Activated naive CD4-positive, alpha-beta T cell treated with anti-CD3 and anti-CD28 coated beads for 36 hours (primary cell): ENCODE data around the gene UNC50. TPM values are rescaled to one million over a fixed set of nuclear protein-coding genes. Genes with fewer than 3 reads are reported as not detected.

Source experiments
- CTCF ChIA-PET: fragments of 350-600 bp; sonication (Branson Sonifier 250); formaldehyde crosslinking; loops from one replicate; lab custom pipeline; 2021; ENCODE audit warnings: antibody characterized with exemption; lab: Charles Lee
- DNase-seq: peaks from one replicate; pipeline ENCODE4 v3.0.0-alpha.2; 2020
- H3K27ac Mint-ChIP-seq: one replicate; pipeline ENCODE4 v1.8.0; 2021; ENCODE audit warnings: mild to moderate bottlenecking, mixed read lengths
- H3K27me3 Mint-ChIP-seq: one replicate; pipeline ENCODE4 v1.8.0; 2021; ENCODE audit warnings: low read depth, mixed read lengths
- H3K36me3 Mint-ChIP-seq: one replicate; pipeline ENCODE4 v1.8.0; 2021; ENCODE audit warnings: low read depth, mixed read lengths
- H3K4me1 Mint-ChIP-seq: one replicate; pipeline ENCODE4 v1.8.0; 2021; ENCODE audit warnings: low read depth, mixed read lengths
- H3K4me3 Mint-ChIP-seq: one replicate; pipeline ENCODE4 v1.8.0; 2021; ENCODE audit warnings: mild to moderate bottlenecking, moderate library complexity, mixed read lengths
- H3K9me3 Mint-ChIP-seq: one replicate; pipeline ENCODE4 v1.8.0; 2021; ENCODE audit warnings: mixed read lengths
- intact Hi-C: fragments of 100-400 bp; cut with micrococcal nuclease; formaldehyde crosslinking; loops from one replicate; pipeline ENCODE4 v1.15.1; 2023
- total RNA-seq, 2 experiments: library from RNA; stranded (reverse); gene quantifications; one replicate each; pipeline ENCODE4 v1.2.3, GENCODE V29; 2021

UNC50 gene
- 10 to 100 TPM; 23.0 to 24.1 TPM for total RNA-seq

- peaks cover 60% of the 10 kb centered on the region for H3K4me1 Mint-ChIP-seq
- H3K9me3 Mint-ChIP-seq, result no peaks in the 10 kb centered on the region
- intact Hi-C loops, result loop anchor here (1.0 to 10.0 kb wide), 3 partner anchors 162 to 729 kb away; partner anchors contain the start of genes EIF5B, LIPT1, TSGA10 and TXNDC9
- H3K27ac Mint-ChIP-seq, result peak within 1 kb of the TSS; percentile 93
- peaks cover 28% of the 10 kb centered on the region for H3K36me3 Mint-ChIP-seq
- H3K4me3 Mint-ChIP-seq, result peak within 1 kb of the TSS; percentile 89
- no peaks in the 10 kb centered on the region for H3K27me3 Mint-ChIP-seq
- peak; percentile 90 for DNase-seq
- CTCF ChIA-PET, result interaction anchor here (1.0 to 1.4 kb wide), 3 partner anchors 10 to 459 kb away, joined by 3 to 5 read pairs (median 3); no protein-coding TSS in a partner anchor
Observed at GRCh38 chr2:98608116-98608961, at the start of gene UNC50, which contains the start of gene COA5. Gene UNC50, plus strand, starts transcription at chr2:98608589. Its CDS starts 1,171 bp downstream, at chr2:98609760. Gene COA5, minus strand, starts transcription at chr2:98608512. Its CDS starts 107 bp downstream, at chr2:98608405.

GRCh38 chr2:98558852-98559530, 49.4 kb upstream of the UNC50 start:
- CTCF ChIA-PET, result interaction anchor here (1.1 to 2.8 kb wide), 3 partner anchors 10 to 146 kb away, joined by 3 to 19 read pairs (median 3); no protein-coding TSS in a partner anchor

GRCh38 chr2:98559581-98559980, 48.8 kb upstream of the UNC50 start:
- CTCF ChIA-PET, result interaction anchor here (1.1 to 2.8 kb wide), 3 partner anchors 10 to 146 kb away, joined by 3 to 19 read pairs (median 3); no protein-coding TSS in a partner anchor
- Mint-ChIP-seq H3K4me3 (no peak overlapping the region), H3K4me1 (peaks cover 14% of the 10 kb centered on the region), H3K27ac (no peak overlapping the region), H3K36me3 (peaks cover 10% of the 10 kb centered on the region), H3K9me3 (no peaks in the 10 kb centered on the region), H3K27me3 (no peaks in the 10 kb centered on the region)
- intact Hi-C loops, result no loop called here
- DNase-seq, result no peak

More at GRCh38 chr2:98558852-98559530, 49.4 kb upstream of the UNC50 start:
- peaks cover 14% of the 10 kb centered on the region for H3K4me1 Mint-ChIP-seq
- DNase-seq, result no peak
- no peak overlapping the region for H3K4me3 Mint-ChIP-seq
- no peak overlapping the region for H3K27ac Mint-ChIP-seq
- intact Hi-C loops, result no loop called here
- no peaks in the 10 kb centered on the region for H3K27me3 Mint-ChIP-seq
- H3K36me3 Mint-ChIP-seq, result peaks cover 10% of the 10 kb centered on the region
- no peaks in the 10 kb centered on the region for H3K9me3 Mint-ChIP-seq

- H3K4me1 Mint-ChIP-seq, result peaks cover 8% of the 10 kb centered on the region
- H3K9me3 Mint-ChIP-seq, result no peaks in the 10 kb centered on the region
- no peaks in the 10 kb centered on the region for H3K27me3 Mint-ChIP-seq
- peak overlapping the region; percentile 20 for H3K27ac Mint-ChIP-seq
- peaks cover 7% of the 10 kb centered on the region for H3K36me3 Mint-ChIP-seq
- intact Hi-C loops, result no loop called here
- CTCF ChIA-PET, result interaction anchor here (0.8 to 2.8 kb wide), 4 partner anchors 9 to 150 kb away, joined by 3 to 19 read pairs (median 4); no protein-coding TSS in a partner anchor
- DNase-seq, result no peak
- no peak overlapping the region for H3K4me3 Mint-ChIP-seq
Observed at GRCh38 chr2:98560256-98560771, 48.1 kb upstream of the UNC50 start.

- Mint-ChIP-seq H3K4me3 (no peak overlapping the region), H3K4me1 (peaks cover 7% of the 10 kb centered on the region), H3K27me3 (no peaks in the 10 kb centered on the region), H3K27ac (no peak overlapping the region), H3K36me3 (peaks cover 7% of the 10 kb centered on the region), H3K9me3 (no peaks in the 10 kb centered on the region)
- intact Hi-C loops, result no loop called here
- CTCF ChIA-PET, result interaction anchor here (0.5 to 2.8 kb wide), 3 partner anchors 8 to 276 kb away, joined by 4 to 19 read pairs (median 4); no protein-coding TSS in a partner anchor
- no peak for DNase-seq
Observed at GRCh38 chr2:98561018-98561417, 47.4 kb upstream of the UNC50 start.

- H3K4me1 Mint-ChIP-seq, result no peaks in the 10 kb centered on the region
- intact Hi-C loops, result no loop called here
- no peaks in the 10 kb centered on the region for H3K27me3 Mint-ChIP-seq
- H3K36me3 Mint-ChIP-seq, result peaks cover 7% of the 10 kb centered on the region
- no peak for DNase-seq
- H3K27ac Mint-ChIP-seq, result no peak overlapping the region
- no peaks in the 10 kb centered on the region for H3K9me3 Mint-ChIP-seq
- no peak overlapping the region for H3K4me3 Mint-ChIP-seq
- CTCF ChIA-PET, result interaction anchor here (0.6 to 2.8 kb wide), 2 partner anchors 7 to 553 kb away, joined by 4 to 19 read pairs; no protein-coding TSS in a partner anchor
Observed at GRCh38 chr2:98561902-98562695, 46.3 kb upstream of the UNC50 start.

GRCh38 chr2:98563394-98563793, 45.0 kb upstream of the UNC50 start:
- CTCF ChIA-PET, result no interaction called here
- Mint-ChIP-seq H3K36me3 (peaks cover 7% of the 10 kb centered on the region), H3K4me1 (no peaks in the 10 kb centered on the region)

GRCh38 chr2:98564541-98565132, 43.8 kb upstream of the UNC50 start:
- intact Hi-C loops, result no loop called here
- CTCF ChIA-PET, result no interaction called here
- no peaks in the 10 kb centered on the region for H3K4me1 Mint-ChIP-seq
- no peak overlapping the region for H3K27ac Mint-ChIP-seq
- no peak overlapping the region for H3K4me3 Mint-ChIP-seq
- H3K27me3 Mint-ChIP-seq, result no peaks in the 10 kb centered on the region
- DNase-seq, result no peak
- no peaks in the 10 kb centered on the region for H3K9me3 Mint-ChIP-seq
- peaks cover 4% of the 10 kb centered on the region for H3K36me3 Mint-ChIP-seq

More at GRCh38 chr2:98563394-98563793, 45.0 kb upstream of the UNC50 start:
- intact Hi-C loops, result no loop called here
- no peaks in the 10 kb centered on the region for H3K27me3 Mint-ChIP-seq
- H3K4me3 Mint-ChIP-seq, result no peak overlapping the region
- H3K9me3 Mint-ChIP-seq, result no peaks in the 10 kb centered on the region
- H3K27ac Mint-ChIP-seq, result no peak overlapping the region
- DNase-seq, result no peak

- Mint-ChIP-seq H3K27me3 (no peaks in the 10 kb centered on the region), H3K27ac (peak overlapping the region; percentile 47), H3K9me3 (no peaks in the 10 kb centered on the region), H3K4me1 (no peaks in the 10 kb centered on the region), H3K4me3 (no peak overlapping the region), H3K36me3 (peaks cover 10% of the 10 kb centered on the region)
- intact Hi-C loops, result no loop called here
- CTCF ChIA-PET, result no interaction called here
- no peak for DNase-seq
Observed at GRCh38 chr2:98565286-98565860, 43.0 kb upstream of the UNC50 start.

- Mint-ChIP-seq H3K27ac (no peak overlapping the region), H3K9me3 (no peaks in the 10 kb centered on the region), H3K4me1 (no peaks in the 10 kb centered on the region), H3K4me3 (no peak overlapping the region), H3K27me3 (no peaks in the 10 kb centered on the region), H3K36me3 (peaks cover 10% of the 10 kb centered on the region)
- intact Hi-C loops, result no loop called here
- no peak for DNase-seq
- CTCF ChIA-PET, result no interaction called here
Observed at GRCh38 chr2:98565941-98566340, 42.4 kb upstream of the UNC50 start.
